Endothelial cell of umbilical vein (primary cell): ENCODE results near the gene ADGRL3. TPM values are rescaled to one million over a fixed set of nuclear protein-coding genes. Genes with fewer than 3 reads are reported as not detected.

Experiments
- BruUV-seq: library from RNA; stranded (reverse); fragments of 400-500 nt; replicated peaks from 2 replicates; lab custom pipeline; 2021; lab: Mats Ljungman, UMichigan
- CTCF ChIA-PET: fragments of 300-600, 350-600 bp; sonication (Branson Sonifier 250); formaldehyde crosslinking; loops from one replicate; lab custom pipeline; 2021; ENCODE audit warnings: antibody characterized with exemption, inconsistent platforms; lab: Charles Lee
- POLR2A ChIA-PET: fragments of 300-600, 350-600 bp; sonication (Branson Sonifier 250); formaldehyde crosslinking; loops from one replicate; lab custom pipeline; 2021; ENCODE audit warnings: antibody characterized with exemption, inconsistent platforms; lab: Charles Lee
- DNase-seq: peaks from one replicate; pipeline ENCODE4 v3.0.0-alpha.2; 2011; ENCODE audit warnings: low read depth, low spot score
- FAIRE-seq: peaks from 2 replicates; lab custom pipeline; 2011; peaks lifted over from hg19 to GRCh38; lab: Jason Lieb, UNC
- H2AFZ ChIP-seq: 2 replicates; pipeline ENCODE4 v1.6.0; 2012; ENCODE audit warnings: low read depth, low read length, control low read depth, inconsistent platforms
- H3K27ac ChIP-seq: 2 replicates; pipeline ENCODE4 v1.5.1; 2011; ENCODE audit warnings: low read depth, mild to moderate bottlenecking, control low read depth, low read length, moderate library complexity; ENCODE audit not compliant: insufficient read depth
- H3K27me3 ChIP-seq, 2 experiments: 2 replicates each; pipeline versions ENCODE4 v1.6.0 to v1.6.1; 2011; ENCODE audit warnings: low read length in 2 of 2, mixed read lengths in 1 of 2; ENCODE audit not compliant: control insufficient read depth in 2 of 2, insufficient read depth in 2 of 2
- H3K36me3 ChIP-seq, 2 experiments: 2 replicates in 1 of 2; 3 replicates in 1 of 2; pipeline ENCODE4 v1.5.1; 2011; ENCODE audit warnings: low read length in 2 of 2, mild to moderate bottlenecking in 1 of 2, moderate library complexity in 1 of 2; ENCODE audit not compliant: control insufficient read depth in 2 of 2, insufficient read depth in 2 of 2; ENCODE audit errors: extremely low read depth in 1 of 2
- H3K4me1 ChIP-seq: 3 replicates; pipeline ENCODE4 v1.5.1; 2011; ENCODE audit warnings: mild to moderate bottlenecking, low read length; ENCODE audit not compliant: control insufficient read depth, insufficient read depth; ENCODE audit errors: extremely low read depth
- H3K4me2 ChIP-seq: 2 replicates; pipeline ENCODE4 v1.6.1; 2011; ENCODE audit warnings: low read length, control low read depth, mixed read lengths; ENCODE audit not compliant: insufficient read depth
- H3K4me3 ChIP-seq, 3 experiments: fragments of 200-600 bp in 1 of 3; sonication (generic), shearing (Covaris generic) in 1 of 3; replicated peaks in 1 of 3; 2 replicates each; pipeline ENCODE4 v1.5.1; 2011 to 2016; ENCODE audit warnings: control low read depth in 3 of 3, low read length in 3 of 3, mild to moderate bottlenecking in 2 of 3, inconsistent platforms in 1 of 3, low read depth in 1 of 3, moderate library complexity in 1 of 3; ENCODE audit not compliant: insufficient read depth in 1 of 3
- H3K79me2 ChIP-seq: 2 replicates; pipeline ENCODE4 v1.6.0; 2012; ENCODE audit warnings: low read length, inconsistent platforms; ENCODE audit not compliant: control insufficient read depth, insufficient read depth
- H3K9ac ChIP-seq: replicated peaks from 2 replicates; pipeline ENCODE3; 2011; ENCODE audit warnings: low read length, control low read depth; ENCODE audit not compliant: insufficient read depth; ENCODE audit errors: extremely low read depth
- H3K9me1 ChIP-seq: replicated peaks from 3 replicates; pipeline ENCODE4 v1.6.0; 2011; ENCODE audit warnings: mild to moderate bottlenecking, low read length; ENCODE audit not compliant: control insufficient read depth, insufficient read depth; ENCODE audit errors: extremely low read depth
- H3K9me3 ChIP-seq: replicated peaks from 2 replicates; pipeline ENCODE4 v1.5.1; 2012; ENCODE audit warnings: low read length, inconsistent platforms; ENCODE audit not compliant: control insufficient read depth, insufficient read depth
- H4K20me1 ChIP-seq: replicated peaks from 2 replicates; pipeline ENCODE3; 2011; ENCODE audit warnings: mild to moderate bottlenecking, low read length; ENCODE audit not compliant: control insufficient read depth, insufficient read depth; ENCODE audit errors: extremely low read depth
- CTCF ChIP-seq, 2 donors: IDR thresholded peaks; 1 replicate in 1 of 2; 2 replicates in 1 of 2; pipeline ENCODE4 v1.5.1; 2011; ENCODE audit warnings: low read length in 2 of 2, mild to moderate bottlenecking in 2 of 2, moderate library complexity in 2 of 2, control low read depth in 1 of 2, inconsistent platforms in 1 of 2, low read depth in 1 of 2; ENCODE audit not compliant: insufficient read depth in 1 of 2; ENCODE audit errors: extremely low read depth in 1 of 2
- EZH2 ChIP-seq: IDR thresholded peaks from 2 replicates; pipeline ENCODE4 v1.6.1; 2012; ENCODE audit warnings: borderline replicate concordance, low read depth, mild to moderate bottlenecking, moderate library complexity, low read length, inconsistent platforms; ENCODE audit not compliant: severe bottlenecking
- FOS ChIP-seq: IDR thresholded peaks from 2 replicates; pipeline ENCODE4 v1.6.1; 2011; ENCODE audit warnings: mild to moderate bottlenecking, low read length, moderate library complexity, borderline replicate concordance; ENCODE audit not compliant: insufficient read depth
- GATA2 ChIP-seq: IDR thresholded peaks from 2 replicates; pipeline ENCODE4 v1.7.0; 2011; ENCODE audit warnings: low read depth, mild to moderate bottlenecking, moderate library complexity, mixed read lengths, low read length; ENCODE audit not compliant: insufficient read length, insufficient read depth
- JUN ChIP-seq: IDR thresholded peaks from 2 replicates; pipeline ENCODE4 v1.6.1; 2011; ENCODE audit warnings: borderline replicate concordance, low read depth; ENCODE audit not compliant: insufficient read length, insufficient read depth
- MAX ChIP-seq: IDR thresholded peaks from 2 replicates; pipeline ENCODE4 v1.6.1; 2011; ENCODE audit not compliant: insufficient read depth, insufficient read length
- MYC ChIP-seq: IDR thresholded peaks from one replicate; pipeline ENCODE4 v1.6.1; 2011; ENCODE audit warnings: mild to moderate bottlenecking, low read depth, low read length
- POLR2A ChIP-seq: IDR thresholded peaks from 2 replicates; pipeline ENCODE4 v1.6.1; 2012; ENCODE audit warnings: low read depth, mild to moderate bottlenecking, control low read depth, low read length
- POLR2AphosphoS5 ChIP-seq: IDR thresholded peaks from 2 replicates; pipeline ENCODE4 v1.6.1; 2012; ENCODE audit warnings: low read depth, mild to moderate bottlenecking, control low read depth, low read length, moderate library complexity; ENCODE audit not compliant: insufficient read depth
- dilution Hi-C: fragments of 300-500 bp; cut with MboI; formaldehyde crosslinking; loops from one replicate; pipeline ENCODE4 v1.15.0; 2019; ENCODE audit warnings: low sequenced_read_pairs; ENCODE audit not compliant: extremely low pct_ligation_motif_present
- intact Hi-C: fragments of 100-400 bp; cut with micrococcal nuclease; formaldehyde crosslinking; loops from one replicate; pipeline ENCODE4 v1.10.0; 2022
- polyA plus RNA-seq, 4 experiments: library from polyadenylated mRNA; depleted of rRNA in 3 of 4; stranded (reverse) in 3 of 4; unstranded in 1 of 4; fragments of >200 nt; gene quantifications; 2 replicates each; pipeline versions ENCODE4 v1.2.1 to v1.2.3, GENCODE V29; 2011 to 2012; ENCODE audit warnings: missing spikeins in 1 of 4
- total RNA-seq: library from RNA; stranded (reverse); gene quantifications from 2 replicates; pipeline ENCODE4 v1.2.3, GENCODE V29; 2021

ADGRL3 gene
- total and polyA plus RNA-seq, 2 donors (not counting 3 experiments of a cell fraction or from before 2014, with no cell fraction given): not detected

- no peaks in the 10 kb centered on the region for H3K9me1 ChIP-seq
- H3K79me2 ChIP-seq: no peaks in the 10 kb centered on the region
- dilution Hi-C loops: no loop called here
- CTCF ChIA-PET: no interaction called here
- no peak for TF ChIP-seq POLR2A
- TF ChIP-seq MYC: no peak
- no peak for TF ChIP-seq POLR2AphosphoS5
- TF ChIP-seq EZH2: no peak
- no peak for TF ChIP-seq GATA2
- no peak for DNase-seq
- H2AFZ ChIP-seq: no peak overlapping the region
- no peak for FAIRE-seq
- POLR2A ChIA-PET: no interaction called here
- no peak overlapping the region for H3K4me3 ChIP-seq
- no peak overlapping the region for H3K4me2 ChIP-seq
- H3K4me1 ChIP-seq: no peaks in the 10 kb centered on the region
- no peaks in the 10 kb centered on the region for H4K20me1 ChIP-seq
- H3K27me3 ChIP-seq: no peaks in the 10 kb centered on the region
- BruUV-seq: no TSS peak
- H3K9me3 ChIP-seq: no peaks in the 10 kb centered on the region
- no peak overlapping the region for H3K9ac ChIP-seq
- H3K27ac ChIP-seq: no peak overlapping the region
- H3K36me3 ChIP-seq: no peaks in the 10 kb centered on the region
- intact Hi-C loops: no loop called here
Observed at GRCh38 chr4:61411241-61411640, 211.1 kb downstream of the ADGRL3 start.

- Histone ChIP-seq H3K4me3 (no peak overlapping the region), H4K20me1 (no peaks in the 10 kb centered on the region), H2AFZ (no peak overlapping the region), H3K27me3 (no peaks in the 10 kb centered on the region), H3K79me2 (no peaks in the 10 kb centered on the region), H3K36me3 (no peaks in the 10 kb centered on the region), H3K4me1 (no peaks in the 10 kb centered on the region), H3K27ac (no peak overlapping the region), H3K4me2 (no peak overlapping the region), H3K9me3 (no peaks in the 10 kb centered on the region), H3K9me1 (no peaks in the 10 kb centered on the region), H3K9ac (no peak overlapping the region)
- dilution Hi-C loops (no loop called here), intact Hi-C loops (no loop called here)
- POLR2A ChIA-PET: no interaction called here
- no peak for DNase-seq
- TF ChIP-seq EZH2 (no peak), POLR2AphosphoS5 (no peak), POLR2A (no peak), JUN (no peak), GATA2 (no peak), MYC (no peak), CTCF (IDR thresholded peaks at IDR 0.05; ENCODE audit: extremely low read depth in 1 of 2, insufficient read depth in 1 of 2, low read depth in 1 of 2, low read length in 2 of 2) (no peak), FOS (no peak), MAX (no peak)
- no TSS peak for BruUV-seq
- CTCF ChIA-PET: no interaction called here
- FAIRE-seq: no peak
Observed at GRCh38 chr4:61425315-61425714, 225.2 kb downstream of the ADGRL3 start.
